ENCODE results near the gene SUN1. TPM values are rescaled to one million over a fixed set of nuclear protein-coding genes. Genes with fewer than 3 reads are reported as not detected.

Gene SUN1
- total RNA-seq, 1 donor from 2014 or later: 127 TPM

DNA sequence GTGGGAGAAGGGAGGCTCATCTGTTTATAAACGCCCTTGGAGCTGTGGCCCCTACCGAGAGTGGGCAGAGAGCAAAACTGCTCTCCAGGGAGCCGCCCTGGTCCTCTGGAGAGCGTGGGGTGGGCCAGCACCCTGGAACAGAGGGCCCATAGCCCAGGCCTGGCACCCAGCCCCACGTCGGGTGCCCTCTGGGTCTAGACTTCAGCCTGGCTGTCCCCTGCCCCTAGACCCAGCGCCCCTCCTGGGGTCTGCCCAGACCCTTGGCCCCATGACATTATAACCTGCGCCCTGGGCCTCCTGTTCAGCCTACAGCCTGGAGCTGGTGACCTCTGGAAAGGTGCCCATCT lies 68.7 kb downstream of the SUN1 start:
- no peak overlapping the region for H3K4me3 ChIP-seq
- DNase-seq (no peak), ATAC-seq (no peak)
- peaks cover 14% of the 10 kb centered on the region for H3K36me3 ChIP-seq
- intact Hi-C loops (cut with DNase I): no loop called here
- no peak for TF ChIP-seq CTCF (IDR thresholded peaks at IDR 0.05)
- no peak overlapping the region for H3K27ac ChIP-seq
- no peaks in the 10 kb centered on the region for H3K27me3 ChIP-seq
- H3K4me1 ChIP-seq: peaks cover 4% of the 10 kb centered on the region
- no peaks in the 10 kb centered on the region for H3K9me3 ChIP-seq

DNA sequence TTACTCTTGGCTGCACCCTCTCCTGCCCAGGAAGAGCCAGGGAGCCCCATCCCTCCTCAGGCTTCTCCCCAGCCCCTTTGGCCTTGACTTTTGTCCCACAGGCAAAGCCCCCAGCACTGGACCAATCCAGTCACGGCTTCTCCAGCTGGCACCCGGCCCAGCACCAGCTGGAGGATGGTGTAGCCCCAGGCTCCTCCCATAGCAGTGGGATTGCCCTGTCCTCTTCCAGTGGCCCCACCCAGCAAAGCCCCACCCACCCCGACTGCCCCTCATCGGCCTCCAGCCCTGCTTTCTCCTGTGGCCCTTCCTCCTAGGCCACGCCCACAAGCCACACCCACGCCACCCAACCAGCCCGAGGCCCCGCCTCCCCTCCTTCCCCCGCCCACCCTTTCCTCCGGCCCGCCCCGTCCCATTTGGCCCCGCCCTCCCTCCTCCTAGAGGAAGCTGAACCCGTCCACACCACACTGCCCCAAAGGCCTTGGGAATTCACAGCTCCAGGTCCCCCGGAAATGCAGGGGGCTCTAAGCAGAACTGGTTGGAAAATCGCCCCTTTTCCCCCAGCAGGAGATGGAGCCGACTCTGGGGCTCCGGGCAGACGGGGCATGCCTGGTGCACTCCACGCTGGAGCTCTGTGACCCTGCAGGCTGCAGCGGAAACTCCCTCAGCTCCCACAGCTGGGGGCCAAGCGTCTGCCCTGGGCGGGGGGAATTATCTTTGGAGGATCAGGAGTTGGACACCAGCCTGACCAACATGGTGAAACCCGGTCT lies 69.3 kb downstream of the SUN1 start:
- intact Hi-C loops (cut with DNase I): no loop called here
- Histone ChIP-seq H3K36me3 (peaks cover 9% of the 10 kb centered on the region), H3K9me3 (no peaks in the 10 kb centered on the region), H3K27ac (no peak overlapping the region), H3K4me3 (no peak overlapping the region), H3K4me1 (peaks cover 4% of the 10 kb centered on the region), H3K27me3 (no peaks in the 10 kb centered on the region)
- TF ChIP-seq CTCF (IDR thresholded peaks at IDR 0.05): no peak
- peak; percentile 90 for DNase-seq
- ATAC-seq: peak; percentile 83

DNA sequence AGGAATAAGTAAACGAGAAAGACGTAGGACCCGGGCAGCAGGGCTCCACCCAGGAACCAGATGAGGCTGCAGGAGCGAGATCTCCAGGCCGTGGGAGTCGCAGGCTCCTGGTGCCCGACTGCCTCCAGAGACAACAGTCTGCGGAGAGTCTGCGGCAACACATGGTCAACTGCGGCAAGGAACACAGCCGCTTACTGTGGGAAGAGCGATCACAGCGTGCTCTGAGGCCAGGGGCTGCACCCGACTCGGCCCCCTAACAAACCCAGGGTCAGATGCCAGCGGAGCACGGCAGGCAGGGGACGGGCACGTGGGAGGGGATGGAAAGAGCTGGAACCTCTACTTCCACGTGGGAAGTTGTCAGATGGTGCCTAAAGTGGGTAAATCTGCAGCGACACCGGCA lies 70.7 kb downstream of the SUN1 start:
- H3K4me3 ChIP-seq: no peak overlapping the region
- DNase-seq: no peak
- ATAC-seq: no peak
- no peak for TF ChIP-seq CTCF (IDR thresholded peaks at IDR 0.05)
- no peak overlapping the region for H3K27ac ChIP-seq
- no peaks in the 10 kb centered on the region for H3K36me3 ChIP-seq
- no peaks in the 10 kb centered on the region for H3K9me3 ChIP-seq
- H3K4me1 ChIP-seq: no peaks in the 10 kb centered on the region
- intact Hi-C loops (cut with DNase I): no loop called here
- no peaks in the 10 kb centered on the region for H3K27me3 ChIP-seq

- no peak overlapping the region for H3K27ac ChIP-seq
- ATAC-seq (no peak), DNase-seq (no peak)
- H3K4me1 ChIP-seq: no peaks in the 10 kb centered on the region
- no peak for TF ChIP-seq CTCF (IDR thresholded peaks at IDR 0.05)
- no peak overlapping the region for H3K4me3 ChIP-seq
- no peaks in the 10 kb centered on the region for H3K27me3 ChIP-seq
- no peaks in the 10 kb centered on the region for H3K9me3 ChIP-seq
- intact Hi-C loops (cut with DNase I): no loop called here
- H3K36me3 ChIP-seq: no peaks in the 10 kb centered on the region
Observed at GRCh38 chr7:903921-904755, 71.9 kb downstream of the SUN1 start.

DNA sequence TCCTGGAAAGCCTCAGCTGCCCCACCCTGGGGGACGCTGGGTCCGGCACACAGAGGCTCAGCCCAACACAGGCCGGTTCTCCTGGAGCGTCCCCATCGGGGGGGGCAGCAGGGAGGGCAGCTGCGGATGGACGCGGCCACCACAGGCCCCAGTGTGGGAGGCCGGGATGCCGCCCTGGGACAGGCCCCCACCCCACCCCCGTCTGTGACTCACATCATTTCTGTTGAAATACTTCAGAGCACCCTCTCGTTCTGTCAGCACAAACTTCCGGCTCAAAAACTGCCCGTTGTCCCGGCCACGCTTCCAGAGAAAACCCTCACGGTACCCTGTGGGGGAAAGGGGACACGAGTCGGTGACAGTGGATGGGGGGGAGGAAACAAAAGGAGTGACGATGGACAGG lies 72.6 kb downstream of the SUN1 start:
- H3K27ac ChIP-seq: no peak overlapping the region
- ATAC-seq (no peak), DNase-seq (no peak)
- no peak overlapping the region for H3K4me3 ChIP-seq
- H3K9me3 ChIP-seq: no peaks in the 10 kb centered on the region
- intact Hi-C loops (cut with DNase I): no loop called here
- no peak for TF ChIP-seq CTCF (IDR thresholded peaks at IDR 0.05)
- no peaks in the 10 kb centered on the region for H3K27me3 ChIP-seq
- no peaks in the 10 kb centered on the region for H3K36me3 ChIP-seq
- peaks cover 6% of the 10 kb centered on the region for H3K4me1 ChIP-seq

All from upper lobe of right lung (tissue), 1 donor.